C4-2B (cell line): Measurements from ENCODE around the gene MBNL3.

Experiments
- H3K27ac ChIP-seq: fragments of 450-650 bp; 2 replicates; pipeline ENCODE4 v1.5.1; 2017
- CTCF ChIP-seq: fragments of 450-650 bp; conservative IDR thresholded peaks from 2 replicates; pipeline ENCODE4 v1.5.1; 2017; ENCODE audit warnings: mild to moderate bottlenecking
- ZFX ChIP-seq: fragments of 450-650 bp; IDR thresholded peaks from 2 replicates; pipeline ENCODE4 v1.6.1; 2017

The MBNL3 gene

DNA sequence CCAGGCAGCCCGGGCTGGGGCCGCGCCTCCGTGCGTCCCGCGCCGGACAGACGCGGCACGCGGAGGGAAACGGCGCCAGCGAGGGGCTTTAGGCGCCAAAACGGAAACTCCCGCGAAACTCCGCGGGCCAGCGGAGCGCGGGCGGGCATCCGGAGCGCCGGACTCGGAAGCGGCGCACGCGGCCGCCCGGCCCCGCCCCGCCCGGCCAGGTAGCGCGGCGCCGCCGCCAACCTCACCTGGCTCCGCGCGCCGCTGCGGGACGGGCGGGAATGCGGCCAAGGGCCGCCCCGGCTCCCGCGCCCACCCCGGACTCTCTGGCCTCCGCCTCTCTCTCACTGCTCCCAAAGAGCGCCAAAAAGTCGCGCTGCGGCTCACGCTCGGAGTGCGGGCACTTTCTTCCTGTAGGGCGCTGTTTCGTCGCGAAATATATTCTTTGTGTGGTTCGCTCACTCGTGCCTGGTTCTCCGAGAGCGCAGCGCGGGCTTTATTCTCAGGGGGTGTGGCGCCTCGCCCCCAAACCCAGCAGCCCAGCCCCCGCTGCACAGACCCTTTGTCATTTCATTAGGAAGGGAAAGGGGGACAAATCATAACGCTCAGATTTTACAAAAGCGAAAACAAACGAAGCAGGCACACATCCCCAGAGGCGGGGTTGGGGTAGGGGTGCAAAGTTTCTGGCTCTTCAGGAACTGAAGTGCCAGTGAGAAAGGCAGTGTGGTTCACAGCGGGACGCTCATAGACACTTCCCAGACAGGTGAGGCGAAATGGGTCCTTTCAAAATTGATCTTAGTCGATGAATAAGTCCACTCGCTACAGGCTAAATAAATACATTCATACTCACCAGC lies 961 bp upstream of the MBNL3 start:
- peak overlapping the region; percentile 89 for H3K27ac ChIP-seq
- TF ChIP-seq CTCF: no peak

DNA sequence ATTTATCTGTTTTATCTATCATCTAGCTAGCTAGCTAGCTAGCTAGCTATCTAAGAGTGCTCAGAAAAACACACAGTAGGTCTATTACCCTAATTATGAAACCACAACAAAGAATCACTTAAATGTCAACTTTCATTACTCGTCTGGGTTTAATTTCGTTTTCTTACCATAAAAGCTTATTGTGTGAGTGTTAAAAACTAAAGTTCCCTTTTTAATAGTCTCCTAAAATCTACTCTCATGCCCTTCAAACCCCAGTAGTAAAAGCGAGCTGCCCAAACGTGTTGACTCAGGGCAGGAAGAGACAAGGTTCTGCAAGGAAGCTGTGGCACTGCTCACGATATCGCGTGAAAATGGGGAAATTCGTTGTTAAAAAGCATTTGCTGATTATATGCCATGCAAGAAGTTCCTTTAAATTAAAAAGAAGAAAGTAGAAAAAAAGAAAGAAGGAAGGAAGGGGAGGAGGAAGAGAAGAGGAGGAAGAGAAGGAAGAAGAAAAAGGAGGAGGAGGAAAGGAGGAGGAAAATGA lies 595 bp downstream of the MBNL3 start:
- TF ChIP-seq ZFX: no peak
- no peak for TF ChIP-seq CTCF
- H3K27ac ChIP-seq: peak overlapping the region; percentile 89

- H3K27ac ChIP-seq: no peak overlapping the region
- no peak for TF ChIP-seq CTCF
- no peak for TF ChIP-seq ZFX
Observed at GRCh38 chrX:132486599-132487178, 2.1 kb downstream of the MBNL3 start.

DNA sequence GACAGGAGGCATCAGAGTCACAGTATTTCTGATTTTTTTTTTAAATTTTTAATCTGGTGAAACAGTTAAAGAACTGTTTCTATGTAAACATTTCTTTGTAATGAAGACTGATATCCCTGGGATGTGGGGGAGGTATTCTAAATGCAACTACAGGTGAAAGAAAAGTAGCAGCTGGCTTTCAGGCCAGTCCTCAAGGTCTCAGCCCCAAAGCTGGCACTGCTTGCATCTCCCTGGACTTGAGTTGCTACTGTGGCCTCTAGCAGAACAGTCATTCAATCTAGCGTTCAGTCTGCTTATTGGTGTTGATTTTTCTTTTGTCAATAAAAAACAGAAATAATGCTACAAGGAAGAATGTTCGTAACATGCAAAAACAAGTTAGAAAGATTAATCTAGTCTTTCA lies 4.9 kb downstream of the MBNL3 start:
- TF ChIP-seq ZFX: no peak
- no peak for TF ChIP-seq CTCF
- H3K27ac ChIP-seq: no peak overlapping the region

DNA sequence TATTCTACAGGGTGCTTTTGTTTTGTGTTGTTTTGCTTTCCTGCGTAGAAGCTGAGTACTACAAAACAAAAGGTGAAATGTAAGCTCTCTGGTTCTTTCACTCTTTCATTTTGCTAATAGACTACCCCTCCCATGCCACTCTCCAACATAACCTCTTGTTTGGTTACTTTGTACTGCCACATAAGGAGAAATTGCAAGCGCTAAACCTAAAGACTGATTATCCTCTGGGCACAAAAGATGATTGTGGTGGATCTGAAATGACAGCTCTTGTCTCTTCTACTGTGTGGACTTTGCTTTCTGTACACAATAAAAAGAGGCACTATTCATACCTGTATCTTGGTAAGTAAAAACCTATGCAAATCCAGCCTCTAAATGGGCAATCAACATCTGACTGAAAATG lies 5.3 kb downstream of the MBNL3 start:
- TF ChIP-seq ZFX: no peak
- no peak for TF ChIP-seq CTCF
- no peak overlapping the region for H3K27ac ChIP-seq

DNA sequence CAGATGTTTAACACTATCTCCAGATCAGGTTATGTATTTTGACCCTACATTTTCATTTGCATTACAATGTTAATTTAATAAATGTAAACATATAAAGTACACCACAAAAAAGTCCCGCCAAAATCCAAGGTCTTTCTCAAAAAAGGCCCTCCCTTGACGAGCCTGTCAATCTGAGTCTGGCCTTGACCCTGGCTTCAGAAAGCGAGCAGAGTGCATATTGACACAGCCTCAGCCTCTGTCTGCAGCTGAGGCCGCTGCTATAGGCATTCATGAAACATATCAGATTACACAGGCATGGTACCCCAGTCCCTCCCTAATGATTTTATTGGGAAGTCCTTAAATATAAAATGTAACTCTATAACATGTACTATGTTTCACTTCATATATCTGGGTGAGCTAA lies 6.2 kb downstream of the MBNL3 start:
- no peak overlapping the region for H3K27ac ChIP-seq
- TF ChIP-seq CTCF (no peak), ZFX (no peak)

GRCh38 chrX:132481449-132481848 lies 7.4 kb downstream of the MBNL3 start:
- no peak overlapping the region for H3K27ac ChIP-seq
- TF ChIP-seq CTCF: no peak
- TF ChIP-seq ZFX: no peak
